DOHH2 (cell line): ENCODE data around the gene KIRREL3.

Experiments
- H3F3A ChIP-seq: fragments of 200-600 bp; sonication (generic), shearing (Covaris generic); 2 replicates; pipeline ENCODE4 v1.6.0; 2016; ENCODE audit warnings: antibody characterized with exemption, mild to moderate bottlenecking; ENCODE audit not compliant: control insufficient read depth, insufficient read depth
- H3K27ac ChIP-seq: fragments of 200-600 bp; sonication (generic); 2 replicates; pipeline ENCODE4 v1.5.1; 2014; ENCODE audit warnings: low read depth, mild to moderate bottlenecking, low read length, moderate library complexity
- H3K27me3 ChIP-seq: fragments of 200-600 bp; sonication (generic); 2 replicates; pipeline ENCODE4 v1.6.1; 2014; ENCODE audit warnings: mild to moderate bottlenecking, low read length, mixed read lengths; ENCODE audit not compliant: control insufficient read depth
- H3K36me3 ChIP-seq: fragments of 200-600 bp; sonication (generic); 2 replicates; pipeline ENCODE4 v1.6.1; 2014; ENCODE audit warnings: mild to moderate bottlenecking, low read length, moderate library complexity, mixed read lengths; ENCODE audit not compliant: control insufficient read depth
- H3K4me1 ChIP-seq: fragments of 200-600 bp; sonication (generic); 2 replicates; pipeline ENCODE4 v1.6.1; 2014; ENCODE audit warnings: mild to moderate bottlenecking, low read length, mixed read lengths; ENCODE audit not compliant: control insufficient read depth
- H3K4me2 ChIP-seq: fragments of 200-600 bp; sonication (generic); 2 replicates; pipeline ENCODE4 v1.6.0; 2014; ENCODE audit warnings: mild to moderate bottlenecking, low read length, moderate library complexity
- H3K4me3 ChIP-seq: fragments of 200-600 bp; sonication (generic); 2 replicates; pipeline ENCODE4 v1.5.1; 2014; ENCODE audit warnings: mild to moderate bottlenecking, low read length, mixed read lengths
- H3K79me2 ChIP-seq: fragments of 200-600 bp; sonication (generic); 2 replicates; pipeline ENCODE4 v1.6.1; 2014; ENCODE audit warnings: mild to moderate bottlenecking, low read length, mixed read lengths; ENCODE audit not compliant: control insufficient read depth
- H3K9me2 ChIP-seq: fragments of 200-600 bp; sonication (generic); replicated peaks from 2 replicates; pipeline ENCODE4 v1.6.1; 2014; ENCODE audit warnings: mild to moderate bottlenecking, low read length, mixed read lengths; ENCODE audit not compliant: control insufficient read depth
- H3K9me3 ChIP-seq: fragments of 200-600 bp; sonication (generic); 2 replicates; pipeline ENCODE4 v1.6.1; 2014; ENCODE audit warnings: antibody characterized with exemption, low read length, mixed read lengths; ENCODE audit not compliant: control insufficient read depth, insufficient read depth
- H4K20me1 ChIP-seq: fragments of 200-600 bp; sonication (generic); 2 replicates; pipeline ENCODE4 v1.6.0; 2014; ENCODE audit warnings: low read depth, mild to moderate bottlenecking, antibody characterized with exemption, low read length, moderate library complexity; ENCODE audit not compliant: control insufficient read depth, insufficient read depth
- CTCF ChIP-seq: fragments of 200-600 bp; sonication (generic); IDR thresholded peaks from one replicate; pipeline ENCODE4 v1.5.1; 2014; ENCODE audit warnings: antibody characterized with exemption, mild to moderate bottlenecking, low read depth, low read length; ENCODE audit not compliant: poor library complexity, severe bottlenecking
- EZH2phosphoT487 ChIP-seq: fragments of 200-600 bp; sonication (generic); IDR thresholded peaks from 2 replicates; pipeline ENCODE4 v1.6.1; 2017; ENCODE audit warnings: borderline replicate concordance, mild to moderate bottlenecking, antibody characterized with exemption, low read length, moderate library complexity, mixed read lengths

The KIRREL3 gene

GRCh38 chr11:126781942-126782341 is 218.6 kb downstream of the KIRREL3 start:
- Histone ChIP-seq H3K36me3 (no peaks in the 10 kb centered on the region), H3K27me3 (peaks cover 7% of the 10 kb centered on the region; the same call in 1 of the 2 replicates), H3K4me3 (no peak overlapping the region), H3K4me1 (no peaks in the 10 kb centered on the region), H3F3A (no peaks in the 10 kb centered on the region), H3K9me2 (no peaks in the 10 kb centered on the region), H3K79me2 (no peaks in the 10 kb centered on the region), H3K4me2 (no peak overlapping the region), H3K9me3 (no peaks in the 10 kb centered on the region), H4K20me1 (no peaks in the 10 kb centered on the region), H3K27ac (no peak overlapping the region)
- TF ChIP-seq CTCF (no peak), EZH2phosphoT487 (no peak)

GRCh38 chr11:126776119-126776518 is 224.5 kb downstream of the KIRREL3 start:
- TF ChIP-seq EZH2phosphoT487 (no peak), CTCF (no peak)
- Histone ChIP-seq H3K27me3 (peaks cover 7% of the 10 kb centered on the region; the same call in 1 of the 2 replicates), H3F3A (no peaks in the 10 kb centered on the region), H3K4me1 (no peaks in the 10 kb centered on the region), H3K36me3 (no peaks in the 10 kb centered on the region), H4K20me1 (no peaks in the 10 kb centered on the region), H3K9me3 (no peaks in the 10 kb centered on the region), H3K79me2 (no peaks in the 10 kb centered on the region), H3K9me2 (no peaks in the 10 kb centered on the region), H3K27ac (no peak overlapping the region), H3K4me3 (no peak overlapping the region), H3K4me2 (no peak overlapping the region)

- H3K9me3 ChIP-seq, result no peaks in the 10 kb centered on the region
- H3K27ac ChIP-seq, result no peak overlapping the region
- no peaks in the 10 kb centered on the region for H3K4me1 ChIP-seq
- TF ChIP-seq EZH2phosphoT487 (no peak), CTCF (no peak)
- H4K20me1 ChIP-seq, result no peaks in the 10 kb centered on the region
- no peaks in the 10 kb centered on the region for H3K9me2 ChIP-seq
- H3K79me2 ChIP-seq, result no peaks in the 10 kb centered on the region
- H3K27me3 ChIP-seq, result no peaks in the 10 kb centered on the region
- H3K4me3 ChIP-seq, result no peak overlapping the region
- no peaks in the 10 kb centered on the region for H3K36me3 ChIP-seq
- no peaks in the 10 kb centered on the region for H3F3A ChIP-seq
- H3K4me2 ChIP-seq, result no peak overlapping the region
Observed at GRCh38 chr11:126772267-126772666, 228.3 kb downstream of the KIRREL3 start.

- TF ChIP-seq EZH2phosphoT487 (no peak), CTCF (no peak)
- no peaks in the 10 kb centered on the region for H3K4me1 ChIP-seq
Observed at GRCh38 chr11:126768702-126769101, 231.9 kb downstream of the KIRREL3 start.

More at GRCh38 chr11:126768702-126769101, 231.9 kb downstream of the KIRREL3 start:
- Histone ChIP-seq H3K27ac (no peak overlapping the region), H4K20me1 (no peaks in the 10 kb centered on the region), H3K27me3 (no peaks in the 10 kb centered on the region), H3K79me2 (no peaks in the 10 kb centered on the region), H3K9me3 (no peaks in the 10 kb centered on the region), H3K36me3 (no peaks in the 10 kb centered on the region), H3K4me3 (no peak overlapping the region), H3K4me2 (no peak overlapping the region), H3K9me2 (no peaks in the 10 kb centered on the region), H3F3A (no peaks in the 10 kb centered on the region)
